Measurements from ENCODE around the gene TP53RK. TPM values are rescaled to one million over a fixed set of nuclear protein-coding genes. Genes with fewer than 3 reads are reported as not detected.

Gene TP53RK
- total RNA-seq, 1 experiment from 2014 or later = 21.5 TPM

- H4K5ac ChIP-seq (ENCODE audit: insufficient read length, low read depth, low read length) = no peak overlapping the region
- H2BK5ac ChIP-seq (ENCODE audit: insufficient read length, low read length) = no peak overlapping the region
- H3K18ac ChIP-seq (ENCODE audit: insufficient read length, low read depth, low read length) = no peak overlapping the region
- H3K23me2 ChIP-seq (ENCODE audit: insufficient read length, low read depth, low read length, poor library complexity, severe bottlenecking) = no peaks in the 10 kb centered on the region
- H3K4me1 ChIP-seq (ENCODE audit: insufficient read depth, low read length) = no peaks in the 10 kb centered on the region
- H3K9me3 ChIP-seq (ENCODE audit: control insufficient read depth, low read depth, low read length) = no peaks in the 10 kb centered on the region
- H3K9me3 Mint-ChIP-seq = peaks cover 0 to 2% of the 10 kb centered on the region in 2 experiments; a peak in 3 of 5 replicates
- no peaks in the 10 kb centered on the region for H3K79me2 ChIP-seq (ENCODE audit: insufficient read depth, low read length)
- H3T11ph ChIP-seq (ENCODE audit: low read length) = no peak overlapping the region
- DNase-seq = no peak
- no peak overlapping the region for H2BK15ac ChIP-seq (ENCODE audit: low read depth, low read length)
- H3K14ac ChIP-seq (ENCODE audit: insufficient read depth, low read length) = no peak overlapping the region
- no peak overlapping the region for H2AK5ac ChIP-seq (ENCODE audit: insufficient read length, low read length)
- no peak overlapping the region for H4K8ac ChIP-seq (replicated peaks; ENCODE audit: insufficient read length, low read depth, low read length)
- H3K27me3 ChIP-seq (ENCODE audit: insufficient read depth, low read length) = no peaks in the 10 kb centered on the region
- H3K27ac ChIP-seq (ENCODE audit: insufficient read length, low read depth, low read length) = no peak overlapping the region
- H3K27ac Mint-ChIP-seq = no peak overlapping the region
- H3K27me3 Mint-ChIP-seq (ENCODE audit: low read depth) = peaks cover 3% of the 10 kb centered on the region; the same call in 1 of the 2 replicates
- peaks cover 4 to 8% of the 10 kb centered on the region in 2 experiments for H3K4me1 Mint-ChIP-seq
- H2BK120ac ChIP-seq (ENCODE audit: low read depth, low read length, poor library complexity, severe bottlenecking) = no peak overlapping the region
- no peak overlapping the region for H3K4ac ChIP-seq (ENCODE audit: low read depth, low read length)
- H3K36me3 Mint-ChIP-seq (ENCODE audit: insufficient read depth in 1 of 3, low read depth in 3 of 3) = peaks cover 1 to 11% (median 8%) of the 10 kb centered on the region in 3 experiments; a peak in 2 of 7 replicates
- H3K56ac ChIP-seq (ENCODE audit: insufficient read length, low read depth, low read length) = no peak overlapping the region
- H3K4me2 ChIP-seq (ENCODE audit: insufficient read depth, insufficient read length, low read length) = no peak overlapping the region
- H4K91ac ChIP-seq (ENCODE audit: insufficient read length, low read depth, low read length) = no peak overlapping the region
- no peak for TF ChIP-seq CTCF (conservative IDR thresholded peaks at IDR 0.05)
- H4K20me1 ChIP-seq (ENCODE audit: control insufficient read depth, insufficient read depth, insufficient read length) = no peaks in the 10 kb centered on the region
- H3K79me1 ChIP-seq (ENCODE audit: insufficient read depth, low read depth, low read length, poor library complexity, severe bottlenecking) = no peaks in the 10 kb centered on the region
- no peak overlapping the region for H3K9ac ChIP-seq (ENCODE audit: extremely low read depth, insufficient read length, low read length)
- H3K23ac ChIP-seq (ENCODE audit: insufficient read length, low read depth, low read length) = no peak overlapping the region
- no CpG with 5 or more reads among the region's 2 CpGs for WGBS (ENCODE audit: extremely low coverage, insufficient read length, low lambda C conversion rate)
- no peak overlapping the region for H2AFZ ChIP-seq (ENCODE audit: low read length)
- no peak overlapping the region for H2BK20ac ChIP-seq (ENCODE audit: low read depth, low read length, poor library complexity, severe bottlenecking)
- H3K4me3 Mint-ChIP-seq = no peak overlapping the region
- H2BK12ac ChIP-seq (ENCODE audit: insufficient read length, low read depth, low read length) = no peak overlapping the region
These were observed 46.2 kb upstream of the TP53RK start for GRCh38 chr20:46735436-46735835.
